ENCODE data around the gene UXT.
"Not testable (repeated sequence)": the region's sequence is repeated elsewhere in the genome, so short reads cannot be mapped to it uniquely, and the experiment has no call there.

The UXT gene, protein sequence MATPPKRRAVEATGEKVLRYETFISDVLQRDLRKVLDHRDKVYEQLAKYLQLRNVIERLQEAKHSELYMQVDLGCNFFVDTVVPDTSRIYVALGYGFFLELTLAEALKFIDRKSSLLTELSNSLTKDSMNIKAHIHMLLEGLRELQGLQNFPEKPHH

DNA sequence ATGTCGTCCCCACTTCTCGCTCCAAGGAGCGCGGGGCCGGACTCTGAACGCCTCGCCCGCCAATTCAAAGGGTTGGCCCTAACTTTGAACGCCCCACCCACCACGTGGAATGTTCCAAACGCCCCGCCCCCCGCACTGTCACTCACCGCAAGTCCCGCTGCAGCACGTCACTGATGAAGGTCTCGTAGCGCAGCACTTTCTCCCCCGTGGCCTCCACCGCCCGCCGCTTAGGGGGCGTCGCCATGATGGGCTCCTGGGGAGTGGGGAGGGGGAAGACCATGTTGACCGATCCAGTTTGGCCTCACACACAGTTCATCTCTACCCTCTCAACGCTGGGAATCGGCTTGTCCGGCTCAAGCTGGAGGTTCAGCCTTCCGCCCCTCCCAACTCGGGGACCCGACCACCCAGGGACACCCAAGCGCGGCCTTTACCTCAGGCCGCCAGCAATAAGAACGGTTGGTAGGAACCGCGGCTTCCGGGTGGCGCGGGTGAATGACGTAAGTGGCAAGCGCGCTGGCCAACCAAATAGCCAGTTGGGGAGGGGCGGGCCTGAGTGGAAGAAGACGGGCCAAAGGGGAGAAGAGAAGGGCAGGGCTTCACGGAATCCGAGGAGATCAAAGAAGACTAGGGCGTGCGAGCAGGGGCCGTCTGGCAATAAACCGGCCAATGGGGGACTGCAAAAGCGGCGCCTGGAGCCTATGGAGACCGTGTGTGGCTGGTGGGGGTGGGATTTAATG lies at the start of gene UXT:
UXT (minus strand) TSS at position 497 of the 737 bp plus-strand sequence; CDS start at position 244, 253 bp downstream.
- DNase-seq: peak; percentile 82

DNA sequence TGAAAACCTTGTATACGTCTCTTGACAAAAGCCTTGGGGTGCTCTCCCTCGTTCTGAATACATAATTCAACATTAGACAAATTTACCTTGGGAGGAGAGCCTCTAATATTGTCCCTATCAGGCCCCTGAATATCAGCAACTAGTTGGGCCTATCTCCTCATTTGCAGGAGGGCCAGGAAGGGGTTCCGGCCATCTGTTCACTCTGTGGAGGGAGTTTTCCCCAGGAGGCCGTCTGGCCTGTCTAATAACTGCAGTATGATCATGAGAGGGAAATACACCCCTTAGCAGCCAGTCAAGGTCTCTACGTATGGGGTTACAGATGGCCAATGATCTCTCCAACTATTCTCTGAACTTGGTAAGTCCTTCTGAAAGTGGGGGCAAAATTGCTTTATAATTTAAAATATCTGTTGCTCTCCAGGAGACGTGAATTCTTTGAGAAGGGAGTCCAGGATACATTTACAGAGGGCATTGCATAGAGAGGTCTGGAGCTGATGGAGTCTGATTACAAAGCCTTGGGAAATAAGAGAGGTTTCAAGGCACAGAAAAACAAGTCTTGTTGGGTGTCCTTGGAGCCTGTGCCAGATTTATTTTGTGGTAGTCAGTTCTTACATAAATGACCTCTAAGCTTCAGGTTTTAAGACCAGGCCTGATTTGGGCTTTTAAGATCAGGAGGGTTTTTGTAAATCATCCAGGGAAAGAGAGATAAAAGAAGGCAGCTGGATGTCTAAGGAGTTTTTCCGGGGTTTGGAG lies 48.2 kb upstream of the UXT start:
- no peak for DNase-seq

DNA sequence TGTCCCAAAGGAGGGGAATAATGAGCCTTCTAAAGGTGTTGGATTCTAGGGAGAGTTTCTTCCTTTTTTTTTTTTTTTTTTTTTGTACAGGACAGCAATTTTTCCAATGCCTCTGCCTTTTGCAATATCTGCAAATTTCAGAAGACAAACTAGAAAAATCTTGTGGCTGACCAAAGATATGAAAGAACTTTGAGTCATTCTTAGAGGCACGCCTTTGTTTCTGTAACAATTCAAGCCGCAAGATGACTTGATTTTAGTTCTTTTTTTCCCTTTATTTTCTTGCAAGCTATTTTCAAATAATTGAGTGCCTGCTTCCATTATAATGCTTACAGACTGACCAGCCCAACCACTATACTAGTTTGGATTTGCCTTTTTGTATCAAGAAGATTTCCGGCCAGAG lies 47.6 kb upstream of the UXT start:
- no peak for DNase-seq

DNA sequence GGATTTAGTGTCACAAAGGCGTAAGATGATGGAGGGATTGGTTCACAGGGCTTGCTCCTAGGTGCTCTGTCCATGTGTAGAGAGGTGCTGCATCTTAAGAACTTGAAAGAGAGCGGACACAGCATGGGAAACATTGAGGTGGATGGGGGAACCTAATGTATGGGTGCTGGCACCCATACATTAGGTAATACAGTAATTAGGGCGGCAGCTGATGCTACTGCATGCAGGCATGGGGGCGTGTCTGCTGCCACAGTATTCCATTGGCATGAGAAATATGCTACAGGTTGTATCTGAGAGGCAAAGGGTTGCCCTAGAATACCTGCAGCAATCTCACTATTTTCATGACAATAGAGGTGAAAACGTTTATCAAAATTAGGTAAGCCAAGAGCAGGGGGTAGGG lies 45.8 kb upstream of the UXT start:
- DNase-seq: no peak

DNA sequence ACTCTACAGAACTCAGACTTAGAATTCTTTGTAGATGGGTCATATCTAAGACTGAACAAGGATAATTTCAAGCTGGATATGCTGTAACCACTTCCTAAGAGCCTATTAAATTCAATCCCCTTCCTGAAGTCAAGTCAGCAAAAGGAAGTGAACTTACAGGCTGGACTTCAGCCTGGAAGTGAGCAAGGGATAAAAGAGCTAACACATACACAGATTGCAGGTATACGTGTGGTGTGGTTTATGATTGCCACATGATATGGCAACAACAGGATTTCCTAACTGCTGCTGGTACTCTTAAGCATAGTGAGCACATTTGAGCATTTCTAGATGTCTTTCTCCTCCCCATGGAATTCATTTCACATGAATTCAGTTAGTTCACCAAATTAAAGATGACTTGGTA lies 38.2 kb upstream of the UXT start:
- no peak for DNase-seq

DNA sequence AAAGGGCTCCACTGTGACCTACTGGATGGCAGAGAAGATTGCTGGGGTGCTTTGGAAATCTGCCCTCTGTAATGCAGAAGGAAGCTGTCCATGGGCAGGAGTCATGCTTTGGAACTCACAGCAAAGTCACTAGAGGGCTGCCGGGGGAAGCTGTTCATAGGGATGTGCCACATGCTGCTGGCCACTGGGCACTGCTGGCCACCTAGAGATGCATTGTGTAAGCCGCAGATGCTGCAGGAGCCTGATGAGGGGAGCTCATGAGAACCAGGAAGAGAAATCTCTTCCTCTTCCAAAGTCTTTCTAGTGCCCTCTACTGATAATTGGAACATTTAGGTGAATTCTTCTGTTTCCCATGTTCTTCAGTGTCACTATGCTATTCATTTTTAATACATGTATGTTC lies 31.2 kb upstream of the UXT start:
- no peak for DNase-seq

DNA sequence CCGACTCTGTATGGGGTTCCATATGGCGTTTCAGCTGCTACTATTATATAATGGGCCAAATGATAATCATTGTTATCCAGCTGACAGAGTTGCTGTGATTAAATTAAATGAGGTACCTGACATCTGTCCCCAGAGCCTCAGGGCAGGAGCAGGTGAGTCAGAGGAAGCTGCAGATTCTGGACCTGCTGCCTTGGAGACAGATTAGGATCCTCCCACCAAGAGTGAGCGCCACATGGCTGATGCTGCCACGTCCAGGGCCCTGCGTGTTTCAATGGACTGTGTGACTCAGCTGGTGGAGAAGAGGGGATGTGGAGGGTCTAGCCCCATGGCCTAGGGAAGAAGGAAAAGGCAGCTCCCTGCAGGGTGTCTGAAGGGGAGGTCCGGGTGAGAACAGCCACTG lies 28.3 kb upstream of the UXT start:
- no peak for DNase-seq

DNA sequence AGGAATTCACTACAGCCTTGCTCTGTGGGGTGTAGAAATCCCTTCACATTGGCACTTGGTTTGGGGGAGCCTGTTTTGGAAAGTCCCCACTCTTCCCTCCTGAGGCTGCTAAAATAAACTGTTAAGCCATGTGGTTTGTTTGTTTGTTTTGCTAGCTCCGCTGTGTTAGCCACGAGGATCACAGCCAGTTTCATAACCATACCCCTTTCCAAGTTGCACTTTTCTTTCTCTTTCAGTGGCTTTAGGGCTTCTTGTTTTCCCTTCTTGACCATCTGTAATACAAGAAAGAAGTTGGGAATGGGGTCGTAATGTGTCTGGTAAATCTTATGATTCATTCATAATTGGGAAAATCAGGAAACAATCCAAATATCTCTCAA lies 24.8 kb upstream of the UXT start:
- DNase-seq: no peak

DNA sequence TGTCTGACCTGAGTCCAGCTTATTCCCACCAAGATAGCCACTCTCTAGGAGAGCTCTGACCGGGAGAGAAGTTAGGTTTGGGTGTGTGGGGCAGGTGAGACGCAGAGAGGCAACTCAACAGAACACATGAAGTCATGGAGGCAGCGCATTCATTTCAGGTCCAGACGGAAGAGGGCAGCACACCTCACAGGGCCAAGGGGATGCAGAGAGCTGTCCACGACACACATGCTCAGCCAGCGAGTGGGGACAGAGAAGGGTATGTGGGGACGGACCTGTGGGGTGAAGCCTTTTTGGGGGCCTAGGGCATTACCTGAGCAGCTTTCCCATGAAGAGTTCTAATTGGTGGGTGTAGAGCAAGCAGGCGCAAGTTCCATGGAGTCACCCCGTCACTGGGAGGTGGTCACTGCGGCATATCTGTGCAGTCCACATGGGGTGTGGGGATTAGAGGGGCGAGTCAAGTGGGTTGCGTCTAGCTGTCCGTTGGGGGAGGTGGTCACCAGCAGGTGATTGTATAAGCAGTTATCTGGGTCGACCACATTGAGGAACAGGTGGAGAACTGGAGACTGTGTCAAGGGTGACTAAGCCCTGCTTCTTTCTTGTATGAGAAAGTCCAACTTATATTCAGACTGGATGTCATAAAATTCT lies 24.3 kb upstream of the UXT start:
- DNase-seq: no peak

DNA sequence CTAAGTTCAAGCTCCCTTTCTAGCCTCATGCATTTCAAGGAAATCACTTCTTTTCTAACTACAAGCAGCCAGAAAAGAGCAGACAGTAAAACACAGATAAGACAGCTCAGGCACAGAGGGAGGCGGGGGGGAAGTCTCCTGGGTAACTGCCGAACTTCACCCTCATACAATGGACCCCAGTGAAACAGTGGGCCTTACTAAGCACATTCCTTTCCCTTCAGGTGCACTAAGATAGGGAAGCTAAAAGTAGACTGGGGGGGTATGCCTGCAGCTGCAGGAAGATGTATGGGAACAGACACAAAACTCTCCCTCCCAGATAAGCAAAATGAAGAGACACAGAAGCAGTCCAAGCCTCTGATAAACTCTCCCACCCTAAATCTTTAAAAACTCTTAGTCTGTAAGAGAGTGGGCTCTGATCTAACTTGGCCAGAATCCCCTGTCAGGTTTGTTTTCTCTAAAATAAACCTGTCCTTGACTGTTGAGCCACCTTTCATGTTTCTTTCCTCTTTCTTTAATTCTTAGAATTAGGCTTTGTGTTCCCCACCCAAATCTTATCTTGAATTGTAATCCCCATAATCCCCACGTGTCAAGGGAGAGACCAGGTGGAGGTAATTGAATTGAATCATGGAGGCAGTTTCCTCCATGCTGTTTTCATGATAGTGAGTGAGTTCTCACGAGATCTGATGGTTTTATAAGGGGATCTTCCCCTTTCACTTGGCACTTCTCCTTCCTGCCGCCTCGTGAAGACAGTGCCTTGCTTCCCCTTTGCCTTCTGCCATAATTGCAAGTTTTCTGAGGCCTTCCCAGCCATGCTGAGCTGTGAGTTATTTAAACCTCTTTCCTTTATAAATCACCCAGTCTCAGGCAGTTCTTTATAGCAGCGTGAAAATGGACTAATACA lies 17.2 kb upstream of the UXT start:
- DNase-seq: not testable (repeated sequence)

DNA sequence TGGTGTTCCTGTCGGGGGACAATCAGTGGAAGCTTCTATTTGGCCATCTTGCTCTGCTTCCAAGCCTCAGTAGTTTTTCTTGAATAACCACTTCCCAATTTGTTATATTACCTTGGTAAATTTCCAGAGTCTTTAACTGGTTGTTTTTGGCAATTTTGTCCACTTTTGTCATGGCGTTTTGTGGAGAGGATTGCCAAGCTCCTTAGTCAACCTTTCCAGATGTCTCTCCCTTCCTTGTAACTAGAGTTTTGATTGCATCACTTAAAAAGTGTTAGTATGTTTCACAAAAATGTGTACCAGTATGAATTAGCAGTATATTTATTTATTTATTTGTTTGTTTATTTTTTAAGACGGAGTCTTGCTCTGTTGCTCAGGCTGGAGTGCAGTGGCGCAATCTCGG lies 15.8 kb upstream of the UXT start:
- no peak for DNase-seq

DNA sequence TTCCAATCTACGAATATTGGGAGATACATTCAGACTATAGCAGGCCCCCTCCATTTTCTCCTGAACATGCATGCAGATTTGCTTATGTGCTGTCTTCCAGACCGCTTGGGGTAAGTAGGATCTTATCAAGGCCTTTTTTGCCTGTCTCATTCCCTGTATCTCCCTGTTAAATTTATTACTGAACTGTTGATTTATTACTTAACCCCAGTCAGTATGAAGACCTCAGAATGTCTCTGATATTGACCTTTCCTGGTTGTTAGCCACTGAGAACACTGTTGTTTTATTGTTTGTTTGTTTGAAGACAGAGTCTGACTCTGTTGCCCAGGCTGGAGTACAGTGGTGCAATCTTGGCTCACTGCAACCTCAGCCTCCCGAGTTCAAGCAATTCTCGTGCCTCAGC lies 6.8 kb upstream of the UXT start:
- not testable (repeated sequence) for DNase-seq

DNA sequence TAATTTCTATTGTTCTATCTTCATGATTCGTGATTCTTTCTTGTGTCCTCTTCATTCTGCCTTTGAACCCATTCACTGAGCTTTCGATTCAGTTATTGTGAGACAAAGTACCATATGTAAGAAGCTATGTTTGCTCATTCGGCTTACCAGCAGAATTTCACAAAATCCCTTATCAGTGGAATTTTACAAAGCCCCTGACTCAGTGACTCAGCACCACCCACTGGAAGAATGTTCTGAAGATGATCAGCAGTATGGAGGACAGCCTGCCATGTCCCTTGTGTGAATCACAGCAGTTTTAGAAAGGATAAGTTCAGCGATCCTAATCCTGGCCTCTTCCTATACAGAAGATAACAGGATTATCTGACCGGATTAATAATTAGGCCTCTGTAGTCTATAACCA lies 5.8 kb upstream of the UXT start:
- DNase-seq: no peak

DNA sequence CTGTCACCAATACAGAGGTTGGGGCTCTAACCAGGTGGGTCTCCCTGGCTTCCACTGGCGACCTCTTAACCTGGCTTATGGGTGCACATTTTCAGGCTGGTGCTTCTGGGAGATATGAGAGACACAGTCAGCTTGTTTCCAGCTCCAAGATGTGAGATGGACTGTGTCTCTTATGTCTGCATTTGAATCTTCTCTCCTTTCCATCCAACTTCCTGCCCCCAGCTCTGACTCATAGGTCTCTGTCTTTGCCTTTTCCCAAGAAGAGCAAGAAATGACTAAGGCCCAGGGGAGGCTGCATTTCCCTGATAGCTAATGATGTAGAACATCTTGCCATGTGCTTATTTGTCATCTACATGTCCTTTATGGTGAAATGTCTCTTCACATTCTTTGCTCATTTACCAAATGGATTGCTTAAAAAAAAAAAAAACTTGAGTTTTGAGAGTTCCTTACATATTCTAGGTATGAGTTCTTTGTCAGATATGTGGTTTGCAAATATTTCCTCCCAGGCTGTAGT lies 3.2 kb upstream of the UXT start:
- DNase-seq: no peak

DNA sequence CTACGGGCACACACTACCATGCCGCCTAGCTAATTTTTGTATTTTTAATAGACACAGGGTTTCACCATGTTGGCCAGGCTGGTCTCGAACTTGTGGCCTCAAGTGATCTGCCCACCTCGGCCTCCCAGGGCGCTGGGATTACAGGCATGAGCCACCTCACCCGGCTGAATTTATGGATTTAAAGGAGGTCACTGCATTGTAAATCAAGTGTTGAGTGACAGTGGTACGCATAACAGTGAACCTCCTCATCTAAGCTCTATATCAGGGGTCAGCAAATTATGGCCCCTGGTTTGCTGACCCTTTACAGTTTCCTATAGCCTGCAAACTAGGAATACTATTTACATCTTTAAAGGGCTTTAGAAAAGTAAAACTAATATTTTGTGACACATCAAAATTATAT lies 2.6 kb upstream of the UXT start:
- DNase-seq: no peak

DNA sequence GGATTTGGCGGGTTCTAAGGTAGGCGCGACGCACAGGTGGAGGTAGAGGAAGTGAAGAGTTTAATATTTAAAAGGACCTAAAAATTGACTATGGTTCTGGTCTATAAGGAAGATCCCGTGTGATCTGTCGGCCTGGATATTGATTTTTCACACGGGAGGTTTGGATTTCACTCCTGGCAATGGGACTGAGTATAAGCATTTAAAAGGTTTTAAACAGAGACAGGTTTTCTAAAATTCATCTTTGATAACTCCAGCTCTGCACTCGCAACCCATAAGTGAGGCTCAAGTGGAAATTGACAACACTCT lies 394 bp upstream of the UXT start:
- no peak for DNase-seq

DNA sequence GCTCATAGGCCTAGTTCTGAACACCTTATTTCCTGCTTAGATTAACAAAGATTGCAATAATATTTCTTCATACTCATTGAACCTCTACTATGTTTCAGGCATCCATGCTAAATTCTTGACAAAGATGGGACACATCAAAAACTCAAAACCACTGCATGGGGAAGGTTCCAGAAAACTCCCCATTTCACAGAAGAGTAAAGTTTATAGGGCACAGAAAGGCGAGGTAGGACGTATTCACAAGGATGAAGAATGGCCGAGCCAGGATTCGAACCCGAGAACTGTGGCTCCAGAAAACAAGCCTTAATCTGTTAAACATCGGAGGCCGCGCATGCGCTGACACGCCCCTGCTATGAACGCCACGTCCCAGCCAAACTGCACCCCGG lies 688 bp downstream of the UXT start:
- DNase-seq: no peak

DNA sequence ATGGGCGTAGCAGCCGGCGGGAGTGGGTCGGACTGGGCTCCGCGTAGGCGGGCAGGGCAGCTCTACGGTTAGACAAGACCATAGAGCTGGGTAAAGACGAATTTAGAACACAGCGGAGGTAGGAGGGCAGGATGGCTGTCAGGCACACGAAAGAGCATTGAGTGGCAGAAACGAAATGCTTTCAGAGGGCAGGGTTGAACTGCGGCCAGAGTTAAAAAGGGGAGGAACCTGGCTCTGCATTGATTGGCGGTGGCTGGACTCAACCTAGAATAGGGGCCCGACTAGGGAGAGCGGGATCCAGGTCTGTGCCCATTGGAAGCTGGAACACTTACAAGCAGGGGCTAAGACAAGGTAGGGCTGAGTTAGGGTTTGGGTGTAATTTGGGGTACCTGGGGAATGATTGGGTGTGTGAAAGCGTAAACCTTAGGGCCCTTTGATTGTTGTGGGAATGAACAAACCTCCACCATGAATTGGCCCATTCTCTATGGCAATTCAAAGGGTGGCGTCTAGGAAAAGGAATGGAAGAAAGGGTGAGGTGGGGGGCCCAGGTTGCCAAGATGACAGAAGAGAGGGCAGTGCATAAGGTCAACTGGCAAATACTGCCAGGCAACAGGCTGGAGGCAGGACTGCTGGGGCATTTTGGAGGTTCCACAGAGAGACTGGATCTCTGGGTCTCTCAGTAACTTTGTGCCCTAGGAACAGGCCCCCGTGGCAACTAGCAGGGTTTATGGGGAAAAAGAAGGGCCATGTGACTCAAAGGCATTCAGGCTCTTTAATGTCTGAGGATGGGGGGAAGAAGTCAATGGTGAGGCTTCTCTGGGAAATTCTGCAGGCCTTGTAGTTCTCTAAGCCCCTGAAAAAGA lies 7.7 kb downstream of the UXT start:
- no peak for DNase-seq

DNA sequence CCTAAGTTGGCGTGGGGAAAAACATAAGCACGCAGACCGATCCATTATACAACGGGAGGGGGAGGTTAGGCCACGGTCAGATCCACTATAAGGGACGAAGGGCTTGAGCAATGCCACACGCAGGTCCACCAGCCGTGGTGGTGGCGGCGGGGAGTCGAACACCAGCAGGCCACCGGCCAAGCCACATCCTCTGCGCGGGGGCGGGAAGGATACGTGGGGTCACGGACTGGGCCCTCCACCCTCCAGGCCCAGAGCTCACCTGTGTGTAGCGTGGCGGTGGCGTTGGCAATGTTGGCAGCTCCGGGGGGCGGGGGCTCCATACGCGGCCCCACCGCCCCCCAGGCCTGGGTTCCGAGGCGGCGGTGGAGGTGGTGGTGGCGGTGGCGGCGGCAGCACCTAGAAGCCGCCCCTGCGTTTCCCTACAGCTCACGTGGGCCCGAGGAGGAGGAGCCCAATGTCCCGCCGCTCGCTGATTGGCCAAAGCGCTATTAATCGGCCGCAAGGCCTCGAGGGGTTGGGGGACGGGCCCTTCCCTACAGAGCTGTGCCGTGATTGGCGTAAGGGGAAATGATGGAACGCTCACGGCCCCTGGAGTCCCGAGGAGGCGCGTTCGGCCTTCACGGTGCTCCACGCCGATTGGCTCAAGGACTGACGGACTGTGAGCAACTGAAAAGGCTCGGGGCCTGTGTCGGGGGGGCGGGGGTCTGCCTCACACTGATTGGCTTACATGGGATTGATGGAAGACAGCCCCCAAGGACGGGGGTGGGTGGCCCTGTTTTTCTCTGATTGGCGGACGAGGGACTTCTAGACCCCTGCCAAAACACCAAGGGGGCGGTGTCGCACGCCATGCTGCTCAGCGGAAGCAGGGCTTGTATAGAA lies 8.6 kb downstream of the UXT start, which contains the start of gene ELK1:
ELK1 (minus strand) TSS at position 400 of the 879 bp plus-strand sequence. CDS start 9,122 bp downstream, outside the sequence.
- peak; percentile 81 for DNase-seq

DNA sequence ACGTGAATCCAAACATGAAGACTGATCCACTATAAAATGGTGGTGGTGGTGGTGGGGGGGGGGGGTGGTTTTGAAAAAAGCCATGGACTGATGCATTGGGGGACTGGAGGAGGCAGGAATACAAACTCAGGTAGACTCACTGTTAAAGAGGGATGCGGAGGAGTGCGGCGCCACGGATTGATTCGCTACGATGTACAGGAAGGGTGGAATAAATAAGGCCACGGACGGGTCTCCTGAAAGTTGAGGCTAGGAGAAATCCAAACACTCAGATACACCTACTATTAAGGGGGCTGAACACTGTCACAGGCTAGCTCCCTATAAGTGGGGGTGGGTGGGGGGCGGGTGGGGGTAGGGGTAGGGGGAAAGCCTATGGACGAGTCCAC lies 9.2 kb downstream of the UXT start:
- DNase-seq: no peak

DNA sequence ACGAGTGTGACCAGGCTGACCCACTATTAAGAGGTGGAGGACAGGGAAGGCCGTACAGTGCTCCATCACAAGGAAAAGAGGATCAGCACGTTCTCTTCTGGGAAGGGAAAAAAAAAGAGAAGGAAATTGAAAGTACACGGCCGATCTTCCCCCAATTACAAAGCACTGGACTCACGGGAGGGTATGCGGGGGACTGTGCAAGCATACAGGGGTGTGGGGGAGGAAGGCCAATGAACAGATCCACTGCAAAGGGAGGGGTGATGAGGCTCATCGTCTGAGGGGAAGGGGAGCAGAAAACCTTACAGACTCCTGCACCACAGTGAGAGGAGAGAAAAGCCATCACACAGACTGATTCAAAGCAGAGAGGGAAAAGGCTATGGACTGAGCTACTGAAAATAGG lies 9.7 kb downstream of the UXT start:
- DNase-seq: no peak

All from activated CD4-positive, alpha-beta T cell treated with anti-CD3 and anti-CD28 coated beads for 1 hour (primary cell).